HepG2 (cell line): ENCODE data around the gene CTDSPL2. TPM values are rescaled to one million over a fixed set of nuclear protein-coding genes. Genes with fewer than 3 reads are reported as not detected.

Experiments used
- ATAC-seq: fragments of 200-7000 bp; cut with Tn5 transposase; 3 replicates; pipeline ENCODE4 v1.9.1; 2020; ENCODE audit warnings: mild to moderate bottlenecking, moderate library complexity
- BruUV-seq: library from RNA; stranded (reverse); fragments of 400-500 nt; replicated peaks from 2 replicates; lab custom pipeline; 2021; lab: Mats Ljungman, UMichigan
- CTCF ChIA-PET: fragments of 300-600 bp; formaldehyde crosslinking; extraction: SDS; loops from one replicate; lab custom pipeline; 2021; ENCODE audit warnings: low total read pairs, inconsistent platforms, low intra/inter-chr PET ratio; lab: Yijun Ruan, JAX
- POLR2A ChIA-PET: fragments of 350-600 bp; sonication (Branson Sonifier 250); formaldehyde crosslinking; loops from one replicate; lab custom pipeline; 2020; ENCODE audit warnings: antibody characterized with exemption, inconsistent platforms; lab: Yijun Ruan, JAX
- DNase-seq: peaks from one replicate; pipeline ENCODE4 v3.0.0-alpha.2; 2015; ENCODE audit warnings: low spot score
- FAIRE-seq: peaks from 3 replicates; lab custom pipeline; 2011; peaks lifted over from hg19 to GRCh38; lab: Jason Lieb, UNC
- H2AFZ ChIP-seq: one replicate; pipeline ENCODE4 v1.6.1; 2011; ENCODE audit warnings: low read length, inconsistent platforms
- H3K27ac ChIP-seq: fragments of 300-600 bp; 3 replicates; pipeline ENCODE4 v1.8.0; 2011; ENCODE audit warnings: mixed run types, mild to moderate bottlenecking, mixed read lengths, low read length, inconsistent platforms; ENCODE audit not compliant: insufficient read depth; ENCODE audit errors: extremely low read length
- H3K27me3 ChIP-seq, 2 experiments: fragments of 200-600 bp in 1 of 2; 2 replicates in 1 of 2; 3 replicates in 1 of 2; pipeline versions ENCODE4 v1.6.0 to v1.8.0; 2011; ENCODE audit warnings: low read length in 2 of 2, mild to moderate bottlenecking in 2 of 2, moderate library complexity in 2 of 2, inconsistent platforms in 1 of 2; ENCODE audit not compliant: insufficient read depth in 2 of 2, control insufficient read depth in 1 of 2
- H3K36me3 ChIP-seq, 2 experiments: fragments of 200-600 bp in 1 of 2; replicated peaks in 1 of 2; 2 replicates in 1 of 2; 3 replicates in 1 of 2; pipeline versions ENCODE4 v1.5.1 to v1.8.0; 2011; ENCODE audit warnings: low read length in 2 of 2, inconsistent platforms in 1 of 2; ENCODE audit not compliant: insufficient read depth in 2 of 2, control insufficient read depth in 1 of 2
- H3K4me1 ChIP-seq: 2 replicates; pipeline ENCODE4 v1.5.1; 2012; ENCODE audit warnings: low read length, inconsistent platforms; ENCODE audit not compliant: insufficient read depth
- H3K4me2 ChIP-seq: 2 replicates; pipeline ENCODE4 v1.6.0; 2011; ENCODE audit warnings: low read depth, low read length, inconsistent platforms
- H3K4me3 ChIP-seq, 3 experiments: fragments of 200-600 bp in 1 of 3; sonication (generic), shearing (Covaris generic) in 1 of 3; replicated peaks in 1 of 3; 2 replicates each; pipeline ENCODE4 v1.5.1; 2011 to 2016; ENCODE audit warnings: low read length in 3 of 3, inconsistent platforms in 2 of 3, low read depth in 2 of 3, mild to moderate bottlenecking in 2 of 3, control low read depth in 1 of 3, mixed read lengths in 1 of 3; ENCODE audit not compliant: insufficient read depth in 1 of 3
- H3K79me2 ChIP-seq: one replicate; pipeline ENCODE4 v1.6.1; 2011; ENCODE audit warnings: low read length, inconsistent platforms; ENCODE audit not compliant: insufficient read depth
- H3K9ac ChIP-seq: 2 replicates; pipeline ENCODE4 v1.6.0; 2011; ENCODE audit warnings: mild to moderate bottlenecking, low read depth, low read length, inconsistent platforms; ENCODE audit not compliant: insufficient read depth
- H3K9me3 ChIP-seq: 2 replicates; pipeline ENCODE4 v1.5.1; 2012; ENCODE audit warnings: mild to moderate bottlenecking, low read length
- H4K20me1 ChIP-seq: 2 replicates; pipeline ENCODE4 v1.6.0; 2011; ENCODE audit warnings: inconsistent platforms, mild to moderate bottlenecking, low read length, moderate library complexity; ENCODE audit not compliant: insufficient read depth
- HNF4G ChIP-seq, 2 experiments: sonication (generic) in 1 of 2; formaldehyde crosslinking in 1 of 2; IDR thresholded peaks; 2 replicates each; pipeline versions ENCODE4 v1.4.0 to v1.6.1; 2011 to 2020; ENCODE audit warnings: borderline replicate concordance in 2 of 2, low read depth in 2 of 2, mild to moderate bottlenecking in 2 of 2, low read length in 1 of 2, missing genetic modification reagents in 1 of 2, moderate library complexity in 1 of 2
- JUND ChIP-seq: sonication (generic); formaldehyde crosslinking; IDR thresholded peaks from 2 replicates; pipeline ENCODE4 v1.8.0; 2022; ENCODE audit warnings: mild to moderate bottlenecking, missing genetic modification reagents
- KLF13 ChIP-seq: sonication (generic); formaldehyde crosslinking; IDR thresholded peaks from 2 replicates; pipeline ENCODE4 v1.4.0; 2020; ENCODE audit warnings: mild to moderate bottlenecking, missing genetic modification reagents
- MZF1 ChIP-seq: sonication (generic); formaldehyde crosslinking; IDR thresholded peaks from 2 replicates; pipeline ENCODE4 v1.8.1; 2023; ENCODE audit warnings: mild to moderate bottlenecking, missing genetic modification reagents, borderline replicate concordance
- RBM22 ChIP-seq: fragments of 200-400 bp; formaldehyde crosslinking; optimal IDR thresholded peaks from 2 replicates; pipeline ENCODE3; 2017; ENCODE audit warnings: mild to moderate bottlenecking, low read length, moderate library complexity
- RXRB ChIP-seq: IDR thresholded peaks from 2 replicates; pipeline ENCODE4 v1.6.1; 2016; ENCODE audit warnings: borderline replicate concordance, missing genetic modification reagents, missing compliant biosample characterization
- SUZ12 ChIP-seq: fragments of 150-350 bp; IDR thresholded peaks from 2 replicates; pipeline ENCODE4 v1.6.1; 2014; ENCODE audit warnings: low read depth, low read length
- ZNF550 ChIP-seq: sonication (generic); formaldehyde crosslinking; IDR thresholded peaks from 2 replicates; pipeline ENCODE4 v1.4.0; 2020; ENCODE audit warnings: mild to moderate bottlenecking, missing genetic modification reagents, borderline replicate concordance
- WGBS: methylation state at CpG from one replicate; pipeline ENCODE4 v1.1.6; 2017; ENCODE audit warnings: low lambda C conversion rate; 5-methylcytosine and 5-hydroxymethylcytosine counted together
- in situ Hi-C: cut with HindIII; loops from 2 replicates; pipeline ENCODE4 v1.10.0; 2017; ENCODE audit warnings: low pct_unique_long_range_greater_than_20kb; ENCODE audit not compliant: extremely low pct_ligation_motif_present
- intact Hi-C: fragments of 100-400 bp; cut with micrococcal nuclease; formaldehyde crosslinking; loops from one replicate; pipeline ENCODE4 v1.10.0; 2022; ENCODE audit not compliant: unreplicated experiment
- polyA plus RNA-seq, 8 experiments: library from polyadenylated mRNA; depleted of rRNA in 3 of 8; stranded (reverse) in 7 of 8; unstranded in 1 of 8; fragments of >200 nt; fragmentation: Illumina TruSeq in 4 of 8; extraction: Trizol in 4 of 8; gene quantifications; 2 replicates each; pipeline versions ENCODE4 v1.2.1 to v1.2.3, GENCODE V29; 2011 to 2016; ENCODE audit warnings: low read depth in 4 of 8, missing spikeins in 1 of 8, mixed read lengths in 1 of 8; ENCODE audit not compliant: insufficient read depth in 1 of 8
- total RNA-seq, 5 experiments: library from RNA; depleted of rRNA; stranded (reverse); fragments of >200 nt; fragmentation: Illumina TruSeq; extraction: Trizol; gene quantifications; 2 replicates each; pipeline ENCODE4 v1.2.3, GENCODE V29; 2016; ENCODE audit warnings: low read depth in 1 of 5
- TF ChIP-seq, protein P1 (sequence below): IDR thresholded peaks from 2 replicates; pipeline ENCODE4 v1.6.1; 2016; ENCODE audit warnings: low read depth, control low read depth
- TF ChIP-seq, protein P2 (sequence below): fragments of 450-650 bp; IDR thresholded peaks from 2 replicates; pipeline ENCODE4 v1.6.1; 2016
- TF ChIP-seq, protein P3 (sequence below): sonication (generic); formaldehyde crosslinking; IDR thresholded peaks from 2 replicates; pipeline ENCODE4 v1.4.0; 2020; ENCODE audit warnings: missing genetic modification reagents

Gene CTDSPL2
- total and polyA plus RNA-seq, 2 of the 13 experiments (the other 11 are each of a cell fraction or from before 2014, with no cell fraction given), result 37.4 to 56.2 TPM

DNA sequence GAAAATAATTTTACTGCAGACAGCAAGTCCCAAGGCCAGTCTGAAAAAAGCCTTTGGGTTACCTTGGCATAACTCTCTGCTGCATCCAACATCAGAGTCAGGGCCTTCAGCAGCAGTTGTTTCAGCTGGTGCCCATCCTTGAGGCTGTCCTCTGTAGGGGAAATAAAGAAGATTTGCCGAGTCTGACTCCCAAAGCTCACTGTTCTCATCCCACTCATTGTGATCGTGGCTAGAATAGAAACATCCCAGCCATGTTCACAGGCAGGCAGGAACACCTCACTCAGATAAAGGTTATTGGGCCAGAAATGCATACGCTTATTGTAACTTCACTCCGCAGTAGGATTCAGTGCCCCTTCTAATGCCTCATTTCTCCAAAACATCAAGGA, 138.7 kb downstream of the CTDSPL2 start:
- Histone ChIP-seq H4K20me1 (no peaks in the 10 kb centered on the region), H3K36me3 (peaks cover 25 to 59% of the 10 kb centered on the region in 2 experiments), H3K4me3 (no peak overlapping the region), H3K4me2 (no peak overlapping the region), H3K27me3 (no peaks in the 10 kb centered on the region), H3K9ac (no peak overlapping the region), H3K27ac (no peak overlapping the region), H3K9me3 (peaks cover 8% of the 10 kb centered on the region), H2AFZ (no peak overlapping the region), H3K4me1 (no peaks in the 10 kb centered on the region), H3K79me2 (no peaks in the 10 kb centered on the region)
- no TSS peak for BruUV-seq
- TF ChIP-seq MZF1 (CRISPR knock-in tag), result no peak
- TF ChIP-seq, protein P1, sequence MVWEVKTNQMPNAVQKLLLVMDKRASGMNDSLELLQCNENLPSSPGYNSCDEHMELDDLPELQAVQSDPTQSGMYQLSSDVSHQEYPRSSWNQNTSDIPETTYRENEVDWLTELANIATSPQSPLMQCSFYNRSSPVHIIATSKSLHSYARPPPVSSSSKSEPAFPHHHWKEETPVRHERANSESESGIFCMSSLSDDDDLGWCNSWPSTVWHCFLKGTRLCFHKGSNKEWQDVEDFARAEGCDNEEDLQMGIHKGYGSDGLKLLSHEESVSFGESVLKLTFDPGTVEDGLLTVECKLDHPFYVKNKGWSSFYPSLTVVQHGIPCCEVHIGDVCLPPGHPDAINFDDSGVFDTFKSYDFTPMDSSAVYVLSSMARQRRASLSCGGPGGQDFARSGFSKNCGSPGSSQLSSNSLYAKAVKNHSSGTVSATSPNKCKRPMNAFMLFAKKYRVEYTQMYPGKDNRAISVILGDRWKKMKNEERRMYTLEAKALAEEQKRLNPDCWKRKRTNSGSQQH (CRISPR knock-in tag), result no peak
- DNase-seq (no peak), FAIRE-seq (no peak), ATAC-seq (no peak)
- CTCF ChIA-PET, result no interaction called here
- WGBS, result 98% methylated on average over 4 of the region's 4 CpGs
- intact Hi-C loops, result no loop called here
- in situ Hi-C loops, result no loop called here
- POLR2A ChIA-PET, result no interaction called here

DNA sequence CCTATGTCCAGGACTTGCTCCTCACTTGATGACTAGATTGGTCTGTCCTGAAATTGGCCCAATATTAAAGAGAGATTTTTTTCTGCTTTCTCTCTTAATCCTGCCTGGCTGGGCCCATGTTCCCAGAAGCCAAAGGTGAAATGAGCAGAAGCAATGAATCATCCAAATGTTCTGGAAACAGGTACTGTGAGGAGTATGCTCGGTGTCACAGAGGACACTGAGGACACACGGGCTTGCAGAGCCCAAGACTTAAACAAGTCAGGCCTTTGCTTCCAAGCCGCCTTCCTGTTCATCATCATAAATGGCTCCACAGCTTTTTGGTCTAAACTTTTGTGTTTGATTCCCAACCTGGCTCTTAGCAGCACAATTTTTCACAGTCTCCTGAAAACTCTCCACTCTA, 140.9 kb downstream of the CTDSPL2 start:
- TSS peak; percentile 9 for BruUV-seq
- H3K27ac ChIP-seq, result no peak overlapping the region
- WGBS, result 93% methylated on average over 3 of the region's 3 CpGs
- DNase-seq (no peak), ATAC-seq (no peak), FAIRE-seq (no peak)
- ChIA-PET CTCF (no interaction called here), POLR2A (no interaction called here)
- TF ChIP-seq KLF13 (CRISPR knock-in tag) (no peak), RXRB (CRISPR knock-in tag) (no peak), ZNF550 (no peak), RBM22 (peak; percentile 50), SUZ12 (no peak), JUND (no peak), HNF4G (IDR thresholded peaks at IDR 0.05; ENCODE audit: borderline replicate concordance, low read depth, low read length) (no peak), HNF4G (CRISPR knock-in tag; IDR thresholded peaks at IDR 0.05; ENCODE audit: borderline replicate concordance, low read depth) (no peak)
- TF ChIP-seq, protein P2, sequence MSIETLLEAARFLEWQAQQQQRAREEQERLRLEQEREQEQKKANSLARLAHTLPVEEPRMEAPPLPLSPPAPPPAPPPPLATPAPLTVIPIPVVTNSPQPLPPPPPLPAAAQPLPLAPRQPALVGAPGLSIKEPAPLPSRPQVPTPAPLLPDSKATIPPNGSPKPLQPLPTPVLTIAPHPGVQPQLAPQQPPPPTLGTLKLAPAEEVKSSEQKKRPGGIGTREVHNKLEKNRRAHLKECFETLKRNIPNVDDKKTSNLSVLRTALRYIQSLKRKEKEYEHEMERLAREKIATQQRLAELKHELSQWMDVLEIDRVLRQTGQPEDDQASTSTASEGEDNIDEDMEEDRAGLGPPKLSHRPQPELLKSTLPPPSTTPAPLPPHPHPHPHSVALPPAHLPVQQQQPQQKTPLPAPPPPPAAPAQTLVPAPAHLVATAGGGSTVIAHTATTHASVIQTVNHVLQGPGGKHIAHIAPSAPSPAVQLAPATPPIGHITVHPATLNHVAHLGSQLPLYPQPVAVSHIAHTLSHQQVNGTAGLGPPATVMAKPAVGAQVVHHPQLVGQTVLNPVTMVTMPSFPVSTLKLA, result no peak
- TF ChIP-seq, protein P3, sequence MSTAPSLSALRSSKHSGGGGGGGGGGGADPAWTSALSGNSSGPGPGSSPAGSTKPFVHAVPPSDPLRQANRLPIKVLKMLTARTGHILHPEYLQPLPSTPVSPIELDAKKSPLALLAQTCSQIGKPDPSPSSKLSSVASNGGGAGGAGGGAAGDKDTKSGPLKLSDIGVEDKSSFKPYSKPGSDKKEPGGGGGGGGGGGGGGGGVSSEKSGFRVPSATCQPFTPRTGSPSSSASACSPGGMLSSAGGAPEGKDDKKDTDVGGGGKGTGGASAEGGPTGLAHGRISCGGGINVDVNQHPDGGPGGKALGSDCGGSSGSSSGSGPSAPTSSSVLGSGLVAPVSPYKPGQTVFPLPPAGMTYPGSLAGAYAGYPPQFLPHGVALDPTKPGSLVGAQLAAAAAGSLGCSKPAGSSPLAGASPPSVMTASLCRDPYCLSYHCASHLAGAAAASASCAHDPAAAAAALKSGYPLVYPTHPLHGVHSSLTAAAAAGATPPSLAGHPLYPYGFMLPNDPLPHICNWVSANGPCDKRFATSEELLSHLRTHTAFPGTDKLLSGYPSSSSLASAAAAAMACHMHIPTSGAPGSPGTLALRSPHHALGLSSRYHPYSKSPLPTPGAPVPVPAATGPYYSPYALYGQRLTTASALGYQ (CRISPR knock-in tag), result no peak
- in situ Hi-C loops (no loop called here), intact Hi-C loops (no loop called here)
- no peak overlapping the region for H3K4me2 ChIP-seq
- no peaks in the 10 kb centered on the region for H3K79me2 ChIP-seq
- H2AFZ ChIP-seq, result no peak overlapping the region
- peaks cover 8% of the 10 kb centered on the region for H3K9me3 ChIP-seq
- H3K4me3 ChIP-seq, result no peak overlapping the region
- H3K9ac ChIP-seq, result no peak overlapping the region
- peaks cover 22 to 51% of the 10 kb centered on the region in 2 experiments for H3K36me3 ChIP-seq
- no peaks in the 10 kb centered on the region for H4K20me1 ChIP-seq
- no peaks in the 10 kb centered on the region for H3K27me3 ChIP-seq
- H3K4me1 ChIP-seq, result no peaks in the 10 kb centered on the region
